Prostate gland (tissue), 2 donors: ENCODE results near the gene TFRC.

Experiments used
- POLR2A ChIP-seq: fragments of 450-650 bp; IDR thresholded peaks from one replicate; pipeline ENCODE4 v1.6.1; 2016; ENCODE audit warnings: antibody characterized with exemption, mild to moderate bottlenecking
- POLR2AphosphoS5 ChIP-seq: sonication (generic); formaldehyde crosslinking; IDR thresholded peaks from one replicate; pipeline ENCODE4 v1.6.1; 2017; ENCODE audit warnings: antibody characterized with exemption
- TF ChIP-seq, protein P1 (sequence below), 4 experiments: fragments of 200-600 bp in 2 of 4; fragments of 450-650 bp in 2 of 4; sonication (generic) in 2 of 4; IDR thresholded peaks; 1 replicate in 3 of 4; 2 replicates in 1 of 4; pipeline ENCODE4 v1.5.1; 2016 to 2019; ENCODE audit warnings: antibody characterized with exemption in 4 of 4, mild to moderate bottlenecking in 2 of 4, moderate library complexity in 2 of 4

DNA sequence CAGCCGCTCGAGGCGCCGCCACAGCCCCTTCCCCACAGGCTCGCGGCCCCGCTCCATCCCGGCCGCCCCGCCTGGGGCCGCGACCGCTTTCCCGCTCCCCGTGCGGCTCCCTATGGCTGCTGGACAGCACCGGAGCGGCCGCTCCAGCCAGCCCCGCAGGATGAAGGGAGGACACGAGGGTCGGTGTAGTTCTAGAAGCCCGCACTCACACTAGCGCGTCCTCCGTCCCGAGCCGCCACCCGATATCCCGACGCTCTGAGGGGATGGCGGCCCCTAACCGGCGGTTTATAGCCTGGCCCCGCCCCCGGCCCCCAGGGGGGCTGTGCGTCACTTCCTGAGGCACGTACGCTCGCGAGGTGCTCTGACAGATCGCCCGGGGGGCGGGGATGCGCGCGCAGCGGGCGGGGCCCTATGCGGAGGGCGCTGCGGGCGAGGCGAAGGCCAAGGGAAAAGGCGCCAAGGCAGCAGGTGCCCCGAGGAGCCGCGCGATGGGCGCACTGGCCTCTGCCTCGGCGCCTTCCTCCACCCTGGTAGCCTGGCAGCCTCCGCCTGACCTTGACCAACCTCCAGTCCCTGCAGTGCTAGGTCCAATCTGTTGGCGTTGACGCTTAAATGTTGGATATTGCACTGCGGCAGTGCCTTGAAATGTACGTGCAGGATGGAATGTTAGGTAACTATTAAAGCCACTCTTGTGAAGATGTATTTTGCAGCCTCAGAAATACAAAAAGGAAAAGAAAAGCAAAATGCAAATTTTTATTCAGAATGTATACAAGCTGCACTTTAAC is at the start of gene TFRC:
- TF ChIP-seq POLR2A (peak; percentile 93), POLR2AphosphoS5 (peak; percentile 97)
- TF ChIP-seq, protein P1, sequence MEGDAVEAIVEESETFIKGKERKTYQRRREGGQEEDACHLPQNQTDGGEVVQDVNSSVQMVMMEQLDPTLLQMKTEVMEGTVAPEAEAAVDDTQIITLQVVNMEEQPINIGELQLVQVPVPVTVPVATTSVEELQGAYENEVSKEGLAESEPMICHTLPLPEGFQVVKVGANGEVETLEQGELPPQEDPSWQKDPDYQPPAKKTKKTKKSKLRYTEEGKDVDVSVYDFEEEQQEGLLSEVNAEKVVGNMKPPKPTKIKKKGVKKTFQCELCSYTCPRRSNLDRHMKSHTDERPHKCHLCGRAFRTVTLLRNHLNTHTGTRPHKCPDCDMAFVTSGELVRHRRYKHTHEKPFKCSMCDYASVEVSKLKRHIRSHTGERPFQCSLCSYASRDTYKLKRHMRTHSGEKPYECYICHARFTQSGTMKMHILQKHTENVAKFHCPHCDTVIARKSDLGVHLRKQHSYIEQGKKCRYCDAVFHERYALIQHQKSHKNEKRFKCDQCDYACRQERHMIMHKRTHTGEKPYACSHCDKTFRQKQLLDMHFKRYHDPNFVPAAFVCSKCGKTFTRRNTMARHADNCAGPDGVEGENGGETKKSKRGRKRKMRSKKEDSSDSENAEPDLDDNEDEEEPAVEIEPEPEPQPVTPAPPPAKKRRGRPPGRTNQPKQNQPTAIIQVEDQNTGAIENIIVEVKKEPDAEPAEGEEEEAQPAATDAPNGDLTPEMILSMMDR (IDR thresholded peaks at IDR 0.05): peak in 1 of 4 experiments; percentile 23
